Esophagus squamous epithelium (tissue), 5 donors: Measurements from ENCODE around the gene TMEM221. TPM values are rescaled to one million over a fixed set of nuclear protein-coding genes. Genes with fewer than 3 reads are reported as not detected.
A peak's percentile ranks its signal among the peaks of the same experiment; 100 is the strongest.

ENCODE experiments used
- DNase-seq: peaks from one replicate; lab custom pipeline; 2025; lab: John Stamatoyannopoulos, UW
- H3K27ac ChIP-seq, 4 donors: fragments of 200-600 bp; sonication (generic); one replicate each; pipeline ENCODE4 v1.5.1; 2016 to 2019; ENCODE audit warnings: mild to moderate bottlenecking in 1 of 4
- H3K27me3 ChIP-seq, 4 donors: fragments of 200-600 bp; sonication (generic); 1 replicate in 3 of 4; 2 replicates in 1 of 4; pipeline versions ENCODE4 v1.5.1 to v1.6.0; 2017 to 2021; ENCODE audit warnings: antibody characterized with exemption in 1 of 4
- H3K36me3 ChIP-seq, 3 donors: fragments of 200-600 bp; sonication (generic); one replicate each; pipeline ENCODE4 v1.5.1; 2016 to 2019
- H3K4me1 ChIP-seq, 3 donors: fragments of 200-600 bp; sonication (generic); one replicate each; pipeline ENCODE4 v1.5.1; 2017 to 2019
- H3K4me3 ChIP-seq, 4 donors: fragments of 200-600 bp; sonication (generic); 1 replicate in 3 of 4; 2 replicates in 1 of 4; pipeline ENCODE4 v1.5.1; 2016 to 2019; ENCODE audit warnings: mild to moderate bottlenecking in 2 of 4, moderate library complexity in 1 of 4
- H3K9me3 ChIP-seq, 3 donors: fragments of 200-600 bp; sonication (generic); one replicate each; pipeline ENCODE4 v1.5.1; 2016 to 2019
- CTCF ChIP-seq, 6 experiments: fragments of 450-650 bp in 4 of 6; fragments of 200-600 bp in 2 of 6; sonication (generic) in 2 of 6; IDR thresholded peaks; one replicate each; pipeline ENCODE4 v1.5.1; 2016 to 2019; ENCODE audit warnings: antibody characterized with exemption in 6 of 6, mild to moderate bottlenecking in 4 of 6, moderate library complexity in 4 of 6
- POLR2A ChIP-seq, 4 donors: fragments of 450-650 bp; IDR thresholded peaks; one replicate each; pipeline ENCODE4 v1.6.1; 2017; ENCODE audit warnings: antibody characterized with exemption in 4 of 4, mild to moderate bottlenecking in 4 of 4, moderate library complexity in 3 of 4
- WGBS, 2 donors: methylation state at CpG; one replicate each; pipeline ENCODE4 v1.1.5; 2018; 5-methylcytosine and 5-hydroxymethylcytosine counted together
- intact Hi-C: fragments of 100-400 bp; cut with DNase I; formaldehyde crosslinking; loops from one replicate; pipeline ENCODE4 v1.15.0; 2022
- total RNA-seq, 4 donors: library from RNA; depleted of rRNA; stranded (reverse); fragments of >200 nt; gene quantifications; one replicate each; pipeline ENCODE4 v1.1.0, GENCODE V29; 2016
- donor health status: DM: yes; HTN: yes; CAD: no.

Gene TMEM221
- total RNA-seq, 4 donors from 2014 or later, result 0.19 to 0.26 TPM; not detected in 2

GRCh38 chr19:17455308-17456123 is 7.0 kb upstream of the TMEM221 start:
- no peak for DNase-seq
- H3K4me1 ChIP-seq, result peaks cover 0 to 43% (median 7%) of the 10 kb centered on the region in 3 donors
- intact Hi-C loops, result no loop called here
- peaks cover 0 to 4% (median 0%) of the 10 kb centered on the region in 3 donors for H3K9me3 ChIP-seq
- H3K36me3 ChIP-seq, result no peaks in the 10 kb centered on the region
- no peak overlapping the region for H3K27ac ChIP-seq
- peaks cover 0 to 77% (median 20%) of the 10 kb centered on the region in 4 donors for H3K27me3 ChIP-seq
- H3K4me3 ChIP-seq, result peak overlapping the region in 2 of 4 donors; percentile 11 to 25
- TF ChIP-seq CTCF (IDR thresholded peaks at IDR 0.05) (no peak), POLR2A (IDR thresholded peaks at IDR 0.05) (no peak)
- 19 to 25% methylated on average over 22 to 26 of the region's 58 CpGs for WGBS, 2 donors

GRCh38 chr19:17454576-17455071 is 6.2 kb upstream of the TMEM221 start:
- Histone ChIP-seq H3K4me3 (no peak overlapping the region), H3K36me3 (no peaks in the 10 kb centered on the region), H3K4me1 (peaks cover 0 to 50% (median 7%) of the 10 kb centered on the region in 3 donors), H3K9me3 (peaks cover 0 to 4% (median 0%) of the 10 kb centered on the region in 3 donors), H3K27ac (no peak overlapping the region), H3K27me3 (peaks cover 0 to 68% (median 20%) of the 10 kb centered on the region in 4 donors)
- intact Hi-C loops, result no loop called here
- TF ChIP-seq POLR2A (IDR thresholded peaks at IDR 0.05), result no peak
- no peak for TF ChIP-seq CTCF (IDR thresholded peaks at IDR 0.05)
- no peak for DNase-seq
- WGBS, 2 donors, result 24 to 36% methylated on average over 8 to 9 of the region's 13 CpGs

- no peak for DNase-seq
- intact Hi-C loops, result no loop called here
- Histone ChIP-seq H3K36me3 (no peaks in the 10 kb centered on the region), H3K27ac (peak overlapping the region in 3 of 4 donors; percentile 78 to 86 (median 80)), H3K4me1 (peaks cover 6 to 59% (median 10%) of the 10 kb centered on the region in 3 donors), H3K9me3 (peaks cover 0 to 4% (median 0%) of the 10 kb centered on the region in 3 donors), H3K27me3 (peaks cover 0 to 57% (median 20%) of the 10 kb centered on the region in 4 donors), H3K4me3 (no peak overlapping the region)
- TF ChIP-seq POLR2A (IDR thresholded peaks at IDR 0.05), result no peak
- TF ChIP-seq CTCF (IDR thresholded peaks at IDR 0.05), result no peak
- 66 to 80% methylated on average over 4 of the region's 4 CpGs for whole genome bisulfite sequencing, 2 donors
Observed at GRCh38 chr19:17451820-17452219, 3.4 kb upstream of the TMEM221 start.

GRCh38 chr19:17450264-17451075 is 2.0 kb upstream of the TMEM221 start:
- DNase-seq, result no peak
- Histone ChIP-seq H3K4me3 (no peak overlapping the region), H3K27me3 (peaks cover 0 to 43% (median 12%) of the 10 kb centered on the region in 4 donors), H3K9me3 (peaks cover 0 to 4% (median 0%) of the 10 kb centered on the region in 3 donors), H3K36me3 (no peaks in the 10 kb centered on the region), H3K27ac (peak overlapping the region in 3 of 4 donors; percentile 78 to 86 (median 80)), H3K4me1 (peaks cover 4 to 54% (median 6%) of the 10 kb centered on the region in 3 donors)
- no peak for TF ChIP-seq CTCF (IDR thresholded peaks at IDR 0.05)
- no peak for TF ChIP-seq POLR2A (IDR thresholded peaks at IDR 0.05)
- intact Hi-C loops, result no loop called here
- 20 to 28% methylated on average over 8 of the region's 8 CpGs for WGBS, 2 donors
